Skeletal muscle tissue (tissue), 4 donors: Measurements from ENCODE around the gene ZNF384. TPM values are rescaled to one million over a fixed set of nuclear protein-coding genes. Genes with fewer than 3 reads are reported as not detected.

ENCODE experiments used
- H3K27ac ChIP-seq: one replicate; pipeline ENCODE4 v1.7.0; 2013; ENCODE audit warnings: mild to moderate bottlenecking, low read depth, low read length, inconsistent platforms
- H3K27me3 ChIP-seq, 3 donors: one replicate each; pipeline ENCODE4 v1.7.0; 2013; ENCODE audit warnings: low read length in 3 of 3; ENCODE audit not compliant: control insufficient read depth in 3 of 3, insufficient read depth in 3 of 3
- H3K36me3 ChIP-seq, 3 donors: one replicate each; pipeline ENCODE4 v1.7.0; 2013; ENCODE audit warnings: low read length in 3 of 3; ENCODE audit not compliant: control insufficient read depth in 3 of 3, insufficient read depth in 3 of 3
- H3K4me1 ChIP-seq, 3 donors: one replicate each; pipeline ENCODE4 v1.7.0; 2013; ENCODE audit warnings: low read length in 3 of 3, mild to moderate bottlenecking in 3 of 3; ENCODE audit not compliant: control insufficient read depth in 3 of 3, insufficient read depth in 3 of 3
- H3K4me3 ChIP-seq, 3 donors: one replicate each; pipeline ENCODE4 v1.7.0; 2013; ENCODE audit warnings: low read length in 3 of 3
- H3K9ac ChIP-seq, 3 donors: one replicate each; pipeline ENCODE4 v1.7.0; 2013; ENCODE audit warnings: low read length in 3 of 3, mild to moderate bottlenecking in 3 of 3, moderate library complexity in 2 of 3, low read depth in 1 of 3
- H3K9me3 ChIP-seq, 3 donors: one replicate each; pipeline ENCODE4 v1.7.0; 2013; ENCODE audit warnings: low read length in 3 of 3; ENCODE audit not compliant: control insufficient read depth in 3 of 3
- total RNA-seq: library from RNA; depleted of rRNA; stranded (reverse); fragments of >200 nt; gene quantifications from one replicate; pipeline ENCODE4 v1.2.3, GENCODE V29; 2014
- donor health status: Osteomylitis.

ZNF384 gene
- total RNA-seq, 1 donor from 2014 or later = 8.4 TPM

GRCh38 chr12:6699989-6700645, 10.9 kb upstream of the ZNF384 start:
- Histone ChIP-seq H3K36me3 (no peaks in the 10 kb centered on the region), H3K27ac (no peak overlapping the region), H3K27me3 (peaks cover 59 to 80% (median 76%) of the 10 kb centered on the region in 3 donors), H3K9ac (peak overlapping the region in 1 of 3 donors; percentile 19), H3K4me1 (peaks cover 4 to 5% (median 5%) of the 10 kb centered on the region in 3 donors), H3K4me3 (no peak overlapping the region), H3K9me3 (no peaks in the 10 kb centered on the region)

GRCh38 chr12:6699259-6699988, 10.2 kb upstream of the ZNF384 start:
- Histone ChIP-seq H3K27ac (no peak overlapping the region), H3K36me3 (no peaks in the 10 kb centered on the region), H3K4me1 (peaks cover 4 to 5% (median 5%) of the 10 kb centered on the region in 3 donors), H3K27me3 (peaks cover 60 to 83% (median 79%) of the 10 kb centered on the region in 3 donors), H3K4me3 (no peak overlapping the region), H3K9ac (peak overlapping the region in 1 of 3 donors; percentile 19), H3K9me3 (no peaks in the 10 kb centered on the region)

- Histone ChIP-seq H3K9ac (no peak overlapping the region), H3K36me3 (no peaks in the 10 kb centered on the region), H3K9me3 (no peaks in the 10 kb centered on the region), H3K4me1 (peaks cover 4 to 5% (median 5%) of the 10 kb centered on the region in 3 donors), H3K27me3 (peaks cover 59 to 82% (median 78%) of the 10 kb centered on the region in 3 donors), H3K4me3 (no peak overlapping the region), H3K27ac (no peak overlapping the region)
Measured at GRCh38 chr12:6698352-6699046, 9.3 kb upstream of the ZNF384 start.

DNA sequence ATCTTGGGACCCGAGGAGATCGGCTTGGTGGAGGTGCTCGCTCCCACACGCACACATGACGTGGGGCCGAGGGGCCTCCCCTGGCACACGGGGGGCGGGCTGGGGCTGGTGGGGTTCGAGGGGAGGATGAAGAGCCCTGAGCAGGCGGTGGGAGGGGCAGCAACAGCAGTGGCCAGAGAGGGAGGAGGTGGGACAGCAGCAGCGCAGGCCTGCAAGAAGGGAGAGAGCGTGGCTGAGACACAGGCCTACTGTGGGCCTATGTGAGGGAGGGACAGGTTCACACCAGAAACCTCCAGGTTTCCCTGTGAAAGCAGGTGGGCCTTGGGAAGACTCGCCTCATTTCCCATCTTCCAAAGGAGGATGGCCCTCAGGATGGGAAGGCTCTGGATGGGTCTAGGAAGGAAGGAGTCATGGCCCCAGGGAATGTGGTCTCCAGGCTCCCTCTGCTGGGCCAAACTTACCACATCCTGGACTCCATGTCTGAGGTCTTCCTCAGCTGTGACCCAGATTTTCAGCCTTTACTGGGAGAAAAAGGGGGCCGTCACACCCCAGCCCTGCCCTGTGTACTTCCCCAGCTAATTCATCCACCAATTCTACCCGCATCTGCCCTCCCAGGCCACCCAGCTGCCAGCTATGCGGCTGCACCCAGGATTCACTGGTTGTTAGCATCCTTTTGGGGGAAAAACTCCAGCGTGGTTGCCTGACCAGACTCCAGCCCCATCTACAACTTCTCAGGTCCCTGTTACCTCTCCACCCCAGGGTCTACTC, 8.6 kb upstream of the ZNF384 start:
- no peaks in the 10 kb centered on the region for H3K36me3 ChIP-seq
- H3K27ac ChIP-seq = no peak overlapping the region
- H3K9me3 ChIP-seq = no peaks in the 10 kb centered on the region
- H3K27me3 ChIP-seq = peaks cover 56 to 84% (median 75%) of the 10 kb centered on the region in 3 donors
- H3K4me1 ChIP-seq = peaks cover 4 to 5% (median 5%) of the 10 kb centered on the region in 3 donors
- H3K9ac ChIP-seq = no peak overlapping the region
- H3K4me3 ChIP-seq = no peak overlapping the region

GRCh38 chr12:6696690-6697583, 7.8 kb upstream of the ZNF384 start:
- Histone ChIP-seq H3K36me3 (no peaks in the 10 kb centered on the region), H3K4me1 (peaks cover 4 to 5% (median 5%) of the 10 kb centered on the region in 3 donors), H3K27ac (no peak overlapping the region), H3K9me3 (no peaks in the 10 kb centered on the region), H3K4me3 (no peak overlapping the region), H3K27me3 (peaks cover 53 to 80% (median 71%) of the 10 kb centered on the region in 3 donors), H3K9ac (no peak overlapping the region)

DNA sequence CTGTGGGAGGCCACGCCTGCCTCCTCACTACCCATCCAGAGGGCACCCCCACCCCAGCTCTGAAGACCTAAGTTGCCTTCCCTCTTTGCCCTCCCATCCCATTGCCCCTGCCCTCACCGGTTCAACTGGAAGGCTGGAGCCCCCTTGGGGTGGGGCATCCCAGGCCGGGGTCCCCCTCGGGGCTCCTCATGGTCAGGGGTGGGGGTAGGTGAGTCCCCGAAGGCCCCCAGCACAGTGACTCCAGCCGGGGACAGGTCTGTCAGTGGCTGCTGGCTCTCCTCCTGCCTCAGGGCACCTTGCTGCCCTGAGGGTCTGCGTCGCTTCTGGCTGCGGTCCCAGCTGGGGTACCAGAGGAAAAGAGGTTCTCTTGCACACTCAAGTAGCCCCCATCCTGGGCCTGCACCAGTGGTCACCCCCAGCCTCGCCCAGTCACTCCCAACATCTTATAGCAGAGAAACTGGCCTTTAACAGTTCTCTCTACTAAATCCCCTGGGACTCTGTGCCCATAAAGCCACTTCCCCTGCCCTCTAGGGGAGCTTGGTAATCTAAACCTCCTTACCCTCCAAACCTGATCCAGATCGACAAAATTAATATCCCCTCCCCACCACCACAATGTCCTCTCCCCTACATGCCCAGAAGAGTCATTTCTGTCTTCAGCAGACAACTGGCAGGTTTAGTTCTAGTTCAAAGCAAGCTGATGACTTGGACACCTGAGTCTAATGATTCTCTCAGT, 6.3 kb upstream of the ZNF384 start:
- H3K4me1 ChIP-seq = peaks cover 0 to 2% (median under 1%) of the 10 kb centered on the region in 3 donors
- peaks cover 43 to 67% (median 58%) of the 10 kb centered on the region in 3 donors for H3K27me3 ChIP-seq
- no peak overlapping the region for H3K27ac ChIP-seq

DNA sequence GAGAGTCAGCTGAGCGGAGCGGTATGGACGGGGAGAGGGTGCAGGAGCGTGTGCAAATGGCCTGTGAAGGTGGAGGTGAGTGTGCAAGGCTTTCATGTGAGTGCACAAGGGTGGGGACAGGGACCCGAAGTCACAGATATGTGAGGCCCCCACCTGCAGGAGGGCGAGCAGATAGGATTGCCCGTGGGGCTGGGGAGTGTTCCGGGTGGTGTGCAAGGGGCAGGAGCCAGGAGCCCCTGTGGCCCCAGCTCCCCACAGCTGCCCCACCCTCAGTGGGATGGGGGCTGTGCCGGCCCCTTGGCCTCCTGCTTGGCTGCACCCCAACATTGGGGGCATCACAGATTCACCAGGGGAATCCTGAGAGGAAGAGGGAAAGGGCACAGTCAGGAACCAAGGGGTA, 5.5 kb upstream of the ZNF384 start:
- H3K9me3 ChIP-seq = no peaks in the 10 kb centered on the region
- no peak overlapping the region for H3K4me3 ChIP-seq
- peaks cover 3 to 8% (median 7%) of the 10 kb centered on the region in 3 donors for H3K4me1 ChIP-seq
- H3K27ac ChIP-seq = no peak overlapping the region
- H3K9ac ChIP-seq = no peak overlapping the region
- no peaks in the 10 kb centered on the region for H3K36me3 ChIP-seq
- H3K27me3 ChIP-seq = peaks cover 36 to 62% (median 54%) of the 10 kb centered on the region in 3 donors

More for the DNA sequence above, 6.3 kb upstream of the ZNF384 start:
- H3K36me3 ChIP-seq = no peaks in the 10 kb centered on the region
- no peak overlapping the region for H3K9ac ChIP-seq
- no peaks in the 10 kb centered on the region for H3K9me3 ChIP-seq
- no peak overlapping the region for H3K4me3 ChIP-seq

- Histone ChIP-seq H3K9ac (no peak overlapping the region), H3K27me3 (peaks cover 28 to 54% (median 46%) of the 10 kb centered on the region in 3 donors), H3K4me1 (peaks cover 3 to 8% (median 7%) of the 10 kb centered on the region in 3 donors), H3K9me3 (no peaks in the 10 kb centered on the region), H3K36me3 (no peaks in the 10 kb centered on the region), H3K4me3 (no peak overlapping the region), H3K27ac (no peak overlapping the region)
Measured at GRCh38 chr12:6693832-6694355, 4.7 kb upstream of the ZNF384 start.
